A673 (cell line): ENCODE measurements around the gene PIGN.

Experiments
- EZH2 ChIP-seq: fragments of 200-600 bp; sonication (generic); IDR thresholded peaks from 2 replicates; pipeline ENCODE4 v1.6.1; 2017; ENCODE audit warnings: borderline replicate concordance, low read depth, mild to moderate bottlenecking, mixed read lengths, antibody characterized with exemption, low read length; ENCODE audit not compliant: poor library complexity, severe bottlenecking
- TF ChIP-seq, protein P1 (sequence below): fragments of 300-800, 200-600 bp; sonication (generic); conservative IDR thresholded peaks from 2 replicates; pipeline ENCODE4 v1.5.1; 2017; ENCODE audit warnings: low read depth, mild to moderate bottlenecking, antibody characterized with exemption, low read length, moderate library complexity, mixed read lengths

GRCh38 chr18:61992923-61993322 is 193.9 kb downstream of the PIGN start:
- TF ChIP-seq, protein P1, sequence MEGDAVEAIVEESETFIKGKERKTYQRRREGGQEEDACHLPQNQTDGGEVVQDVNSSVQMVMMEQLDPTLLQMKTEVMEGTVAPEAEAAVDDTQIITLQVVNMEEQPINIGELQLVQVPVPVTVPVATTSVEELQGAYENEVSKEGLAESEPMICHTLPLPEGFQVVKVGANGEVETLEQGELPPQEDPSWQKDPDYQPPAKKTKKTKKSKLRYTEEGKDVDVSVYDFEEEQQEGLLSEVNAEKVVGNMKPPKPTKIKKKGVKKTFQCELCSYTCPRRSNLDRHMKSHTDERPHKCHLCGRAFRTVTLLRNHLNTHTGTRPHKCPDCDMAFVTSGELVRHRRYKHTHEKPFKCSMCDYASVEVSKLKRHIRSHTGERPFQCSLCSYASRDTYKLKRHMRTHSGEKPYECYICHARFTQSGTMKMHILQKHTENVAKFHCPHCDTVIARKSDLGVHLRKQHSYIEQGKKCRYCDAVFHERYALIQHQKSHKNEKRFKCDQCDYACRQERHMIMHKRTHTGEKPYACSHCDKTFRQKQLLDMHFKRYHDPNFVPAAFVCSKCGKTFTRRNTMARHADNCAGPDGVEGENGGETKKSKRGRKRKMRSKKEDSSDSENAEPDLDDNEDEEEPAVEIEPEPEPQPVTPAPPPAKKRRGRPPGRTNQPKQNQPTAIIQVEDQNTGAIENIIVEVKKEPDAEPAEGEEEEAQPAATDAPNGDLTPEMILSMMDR = no peak
- no peak for TF ChIP-seq EZH2
